Smooth muscle cell (in vitro differentiated cells): Measurements from ENCODE around the gene ZNF385B. TPM values are rescaled to one million over a fixed set of nuclear protein-coding genes. Genes with fewer than 3 reads are reported as not detected.

Source experiments
- DNase-seq: peaks from one replicate; lab custom pipeline; 2025; ENCODE audit not compliant: unreplicated experiment; lab: John Stamatoyannopoulos, UW
- H2AFZ ChIP-seq: fragments of 200-600 bp; sonication (generic); 2 replicates; pipeline ENCODE4 v1.6.0; 2016; ENCODE audit warnings: antibody characterized with exemption, low read depth, mild to moderate bottlenecking
- H3F3A ChIP-seq: fragments of 200-600 bp; sonication (generic); 2 replicates; pipeline ENCODE4 v1.6.0; 2017; ENCODE audit warnings: antibody characterized with exemption, low read depth
- H3K27ac ChIP-seq: fragments of 200-600 bp; sonication (generic); 2 replicates; pipeline ENCODE4 v1.5.1; 2016; ENCODE audit warnings: low read depth, mild to moderate bottlenecking
- H3K27me3 ChIP-seq: fragments of 200-600 bp; sonication (generic); 2 replicates; pipeline ENCODE4 v1.6.1; 2016; ENCODE audit warnings: low read depth, mild to moderate bottlenecking
- H3K36me3 ChIP-seq: fragments of 200-600 bp; sonication (generic); 2 replicates; pipeline ENCODE4 v1.5.1; 2016; ENCODE audit warnings: low read depth
- H3K4me1 ChIP-seq: fragments of 200-600 bp; sonication (generic); 2 replicates; pipeline ENCODE4 v1.5.1; 2016; ENCODE audit warnings: low read depth
- H3K4me2 ChIP-seq: fragments of 200-600 bp; sonication (generic); 2 replicates; pipeline ENCODE4 v1.6.0; 2016; ENCODE audit warnings: mild to moderate bottlenecking
- H3K4me3 ChIP-seq: fragments of 200-600 bp; sonication (generic); 2 replicates; pipeline ENCODE4 v1.5.1; 2016; ENCODE audit warnings: mild to moderate bottlenecking
- H3K79me2 ChIP-seq: fragments of 200-600 bp; sonication (generic); 2 replicates; pipeline ENCODE4 v1.6.0; 2016; ENCODE audit warnings: low read depth, mild to moderate bottlenecking
- H3K9ac ChIP-seq: fragments of 200-600 bp; sonication (generic); 2 replicates; pipeline ENCODE4 v1.6.0; 2016; ENCODE audit warnings: low read depth
- H3K9me3 ChIP-seq: fragments of 200-600 bp; sonication (generic); replicated peaks from 2 replicates; pipeline ENCODE4 v1.5.1; 2016; ENCODE audit warnings: low read depth
- H4K20me1 ChIP-seq: fragments of 200-600 bp; sonication (generic); 2 replicates; pipeline ENCODE4 v1.6.0; 2016; ENCODE audit warnings: low read depth
- CTCF ChIP-seq: fragments of 200-600 bp; sonication (generic); IDR thresholded peaks from 2 replicates; pipeline ENCODE4 v1.5.1; 2017; ENCODE audit warnings: borderline replicate concordance, mild to moderate bottlenecking, antibody characterized with exemption; ENCODE audit not compliant: insufficient read depth, poor library complexity, severe bottlenecking
- WGBS: methylation state at CpG from one replicate; pipeline ENCODE4 v1.1.7; 2016; ENCODE audit warnings: low lambda C conversion rate; 5-methylcytosine and 5-hydroxymethylcytosine counted together
- polyA plus RNA-seq: library from polyadenylated mRNA; unstranded; fragments of >200 nt; fragmentation: Nextera tagmentation; extraction: Ambion mirVana; gene quantifications from 2 replicates; pipeline ENCODE4 v1.2.1, GENCODE V29; 2016
- total RNA-seq: library from RNA; depleted of rRNA; stranded (reverse); fragments of >200 nt; gene quantifications from 2 replicates; pipeline ENCODE4 v1.2.3, GENCODE V29; 2014

The ZNF385B gene
- total and polyA plus RNA-seq, 2 experiments from 2014 or later = 1.4 to 3.2 TPM

- Histone ChIP-seq H3K27ac (no peak overlapping the region), H3K36me3 (no peaks in the 10 kb centered on the region), H4K20me1 (no peaks in the 10 kb centered on the region), H2AFZ (no peak overlapping the region), H3K27me3 (no peaks in the 10 kb centered on the region), H3K4me2 (no peak overlapping the region), H3K9ac (no peak overlapping the region), H3F3A (no peaks in the 10 kb centered on the region), H3K4me1 (no peaks in the 10 kb centered on the region), H3K9me3 (no peaks in the 10 kb centered on the region), H3K4me3 (no peak overlapping the region), H3K79me2 (no peaks in the 10 kb centered on the region)
- DNase-seq = no peak
- 66% methylated on average over 2 of the region's 2 CpGs for WGBS
- TF ChIP-seq CTCF = no peak
Observed at GRCh38 chr2:179417436-179417949, 443.9 kb downstream of the ZNF385B start.

GRCh38 chr2:179412112-179412511, 449.3 kb downstream of the ZNF385B start:
- H3F3A ChIP-seq = no peaks in the 10 kb centered on the region
- TF ChIP-seq CTCF = no peak
- no peak overlapping the region for H3K4me3 ChIP-seq
- no peak overlapping the region for H2AFZ ChIP-seq
- H4K20me1 ChIP-seq = no peaks in the 10 kb centered on the region
- no peaks in the 10 kb centered on the region for H3K79me2 ChIP-seq
- H3K9ac ChIP-seq = no peak overlapping the region
- no peaks in the 10 kb centered on the region for H3K9me3 ChIP-seq
- no peak for DNase-seq
- H3K36me3 ChIP-seq = no peaks in the 10 kb centered on the region
- H3K27me3 ChIP-seq = no peaks in the 10 kb centered on the region
- 63% methylated on average over 3 of the region's 3 CpGs for WGBS
- no peaks in the 10 kb centered on the region for H3K4me1 ChIP-seq
- H3K27ac ChIP-seq = no peak overlapping the region
- no peak overlapping the region for H3K4me2 ChIP-seq

- Histone ChIP-seq H3K4me3 (no peak overlapping the region), H3F3A (no peaks in the 10 kb centered on the region), H3K9ac (no peak overlapping the region), H4K20me1 (no peaks in the 10 kb centered on the region), H2AFZ (peak overlapping the region; percentile 69), H3K9me3 (no peaks in the 10 kb centered on the region), H3K4me2 (peak overlapping the region; percentile 46), H3K27me3 (no peaks in the 10 kb centered on the region), H3K79me2 (no peaks in the 10 kb centered on the region), H3K27ac (no peak overlapping the region), H3K36me3 (no peaks in the 10 kb centered on the region), H3K4me1 (no peaks in the 10 kb centered on the region)
- WGBS = 46% methylated on average over 8 of the region's 8 CpGs
- no peak for DNase-seq
- peak; percentile 72 for TF ChIP-seq CTCF
Observed at GRCh38 chr2:179410552-179411356, 450.7 kb downstream of the ZNF385B start.

GRCh38 chr2:179403624-179404023, 457.8 kb downstream of the ZNF385B start:
- H3K79me2 ChIP-seq = no peaks in the 10 kb centered on the region
- H3K9me3 ChIP-seq = no peaks in the 10 kb centered on the region
- H4K20me1 ChIP-seq = no peaks in the 10 kb centered on the region
- no peaks in the 10 kb centered on the region for H3K36me3 ChIP-seq
- H3K4me2 ChIP-seq = no peak overlapping the region
- DNase-seq = no peak
- no peak overlapping the region for H2AFZ ChIP-seq
- no peaks in the 10 kb centered on the region for H3K4me1 ChIP-seq
- H3K27me3 ChIP-seq = no peaks in the 10 kb centered on the region
- H3K9ac ChIP-seq = no peak overlapping the region
- H3K4me3 ChIP-seq = no peak overlapping the region
- TF ChIP-seq CTCF = no peak
- H3K27ac ChIP-seq = no peak overlapping the region
- no peaks in the 10 kb centered on the region for H3F3A ChIP-seq
